ENCODE data around the gene NANP.

The NANP gene

GRCh38 chr20:25573288-25574251, 50.2 kb downstream of the NANP start:
- H3K9me3 ChIP-seq (ENCODE audit: control insufficient read depth in 5 of 5, low read length in 5 of 5), result no peaks in the 10 kb centered on the region
- H3K27ac ChIP-seq (ENCODE audit: low read depth, low read length), result no peak overlapping the region
- no peaks in the 10 kb centered on the region for H3K36me3 ChIP-seq (ENCODE audit: control insufficient read depth in 5 of 5, insufficient read depth in 5 of 5, low read length in 5 of 5)
- H3K4me3 ChIP-seq (ENCODE audit: low read depth in 1 of 5, low read length in 5 of 5), result no peak overlapping the region
- no peak overlapping the region for H3K9ac ChIP-seq (ENCODE audit: low read length in 5 of 5)
- H3K4me1 ChIP-seq (ENCODE audit: control insufficient read depth in 5 of 5, insufficient read depth in 5 of 5, low read length in 5 of 5), result peaks cover 0 to 10% (median 6%) of the 10 kb centered on the region in 5 donors
- no peaks in the 10 kb centered on the region for H3K27me3 ChIP-seq (ENCODE audit: control insufficient read depth in 5 of 5, insufficient read depth in 4 of 5, low read length in 5 of 5)

DNA sequence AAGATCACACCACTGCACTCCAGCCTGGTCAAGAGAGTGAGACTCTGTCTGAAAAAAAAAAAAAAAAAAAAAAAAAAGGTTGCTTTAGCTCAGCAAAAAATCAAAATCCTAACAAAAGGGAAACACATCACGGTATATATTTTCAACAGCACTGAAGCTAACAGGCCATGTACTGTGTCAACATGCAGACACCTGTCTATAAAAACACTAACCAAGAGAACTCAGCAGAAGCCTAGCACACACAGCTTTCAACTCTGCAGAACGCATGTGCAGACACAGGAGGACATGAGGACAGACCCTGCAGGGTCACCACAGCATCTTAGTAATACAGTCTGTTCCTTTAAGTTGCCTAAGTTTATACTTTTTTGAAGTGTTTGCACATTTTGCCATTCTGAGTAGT, 52.0 kb downstream of the NANP start:
- H3K27me3 ChIP-seq (ENCODE audit: control insufficient read depth in 5 of 5, insufficient read depth in 4 of 5, low read length in 5 of 5), result no peaks in the 10 kb centered on the region
- H3K27ac ChIP-seq (ENCODE audit: low read depth, low read length), result no peak overlapping the region
- H3K4me1 ChIP-seq (ENCODE audit: control insufficient read depth in 5 of 5, insufficient read depth in 5 of 5, low read length in 5 of 5), result peaks cover 0 to 10% (median 6%) of the 10 kb centered on the region in 5 donors

DNA sequence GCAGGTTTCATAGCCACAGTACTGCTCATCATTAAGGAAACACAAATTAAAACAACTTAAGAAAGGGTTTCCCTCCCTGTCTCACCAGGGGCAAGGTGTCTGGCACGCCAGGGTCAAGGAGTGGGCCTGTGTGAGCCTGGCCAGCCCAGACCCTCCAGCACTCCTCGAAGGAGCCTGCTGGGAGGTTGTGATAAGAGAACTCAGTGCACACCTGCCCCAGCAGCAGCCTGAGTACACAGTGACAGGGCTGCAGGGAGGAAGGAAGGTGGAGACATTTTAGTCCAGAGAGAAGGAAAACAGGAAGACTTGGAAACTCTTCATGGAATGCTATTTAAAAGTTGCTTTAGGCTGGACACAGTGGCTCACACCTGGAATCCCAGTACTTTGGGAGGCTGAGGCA, 52.6 kb downstream of the NANP start:
- H3K27ac ChIP-seq (ENCODE audit: low read depth, low read length), result no peak overlapping the region
- no peak overlapping the region for H3K4me3 ChIP-seq (ENCODE audit: low read depth in 1 of 5, low read length in 5 of 5)
- no peak overlapping the region for H3K9ac ChIP-seq (ENCODE audit: low read length in 5 of 5)
- no peaks in the 10 kb centered on the region for H3K36me3 ChIP-seq (ENCODE audit: control insufficient read depth in 5 of 5, insufficient read depth in 5 of 5, low read length in 5 of 5)
- H3K4me1 ChIP-seq (ENCODE audit: control insufficient read depth in 5 of 5, insufficient read depth in 5 of 5, low read length in 5 of 5), result peaks cover 0 to 10% (median 6%) of the 10 kb centered on the region in 5 donors
- H3K9me3 ChIP-seq (ENCODE audit: control insufficient read depth in 5 of 5, low read length in 5 of 5), result no peaks in the 10 kb centered on the region
- H3K27me3 ChIP-seq (ENCODE audit: control insufficient read depth in 5 of 5, insufficient read depth in 4 of 5, low read length in 5 of 5), result no peaks in the 10 kb centered on the region

More for the DNA sequence above, 52.0 kb downstream of the NANP start:
- no peak overlapping the region for H3K4me3 ChIP-seq (ENCODE audit: low read depth in 1 of 5, low read length in 5 of 5)
- H3K9ac ChIP-seq (ENCODE audit: low read length in 5 of 5), result no peak overlapping the region
- H3K9me3 ChIP-seq (ENCODE audit: control insufficient read depth in 5 of 5, low read length in 5 of 5), result no peaks in the 10 kb centered on the region
- no peaks in the 10 kb centered on the region for H3K36me3 ChIP-seq (ENCODE audit: control insufficient read depth in 5 of 5, insufficient read depth in 5 of 5, low read length in 5 of 5)

DNA sequence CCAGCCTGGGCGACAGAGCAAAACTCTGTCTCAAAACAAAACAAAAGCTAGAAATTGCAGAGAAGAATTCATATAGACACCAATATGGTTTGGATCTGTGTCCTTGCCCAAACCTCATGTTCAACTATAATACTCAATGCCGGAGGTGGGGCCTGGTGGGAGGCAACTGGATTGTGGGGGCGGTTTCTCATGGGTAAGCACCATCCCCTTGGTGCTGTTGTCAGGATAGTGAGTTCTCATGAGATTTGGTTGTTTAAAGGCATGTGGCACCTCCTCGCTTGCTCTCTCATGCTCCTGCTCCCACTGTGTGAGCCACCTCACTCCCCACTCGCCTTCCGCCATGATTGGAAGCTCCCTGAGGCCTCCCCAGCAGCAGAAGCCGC, 53.7 kb downstream of the NANP start:
- no peak overlapping the region for H3K9ac ChIP-seq (ENCODE audit: low read length in 5 of 5)
- H3K4me3 ChIP-seq (ENCODE audit: low read depth in 1 of 5, low read length in 5 of 5), result no peak overlapping the region
- H3K4me1 ChIP-seq (ENCODE audit: control insufficient read depth in 5 of 5, insufficient read depth in 5 of 5, low read length in 5 of 5), result peaks cover 0 to 10% (median 6%) of the 10 kb centered on the region in 5 donors
- H3K27me3 ChIP-seq (ENCODE audit: control insufficient read depth in 5 of 5, insufficient read depth in 4 of 5, low read length in 5 of 5), result no peaks in the 10 kb centered on the region
- no peaks in the 10 kb centered on the region for H3K9me3 ChIP-seq (ENCODE audit: control insufficient read depth in 5 of 5, low read length in 5 of 5)
- H3K27ac ChIP-seq (ENCODE audit: low read depth, low read length), result no peak overlapping the region
- H3K36me3 ChIP-seq (ENCODE audit: control insufficient read depth in 5 of 5, insufficient read depth in 5 of 5, low read length in 5 of 5), result no peaks in the 10 kb centered on the region

DNA sequence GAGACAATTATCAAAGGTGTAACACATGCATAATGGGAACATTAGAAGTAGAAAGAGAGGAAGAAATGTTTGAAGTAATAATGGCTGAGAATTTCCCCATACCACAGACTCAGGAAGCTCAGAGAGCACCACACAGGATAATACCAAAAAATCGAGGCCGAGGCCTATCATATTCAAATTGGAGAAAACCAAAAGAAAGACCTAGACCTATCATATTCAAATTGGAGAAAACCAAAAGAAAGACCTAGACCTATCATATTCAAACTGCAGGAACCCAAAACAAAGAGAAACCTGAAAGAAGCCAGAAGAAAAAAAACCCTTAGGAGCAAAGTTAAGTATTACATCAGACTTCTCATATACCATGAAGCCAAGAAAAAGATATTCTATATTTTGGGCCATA, 56.5 kb downstream of the NANP start:
- H3K4me1 ChIP-seq (ENCODE audit: control insufficient read depth in 5 of 5, insufficient read depth in 5 of 5, low read length in 5 of 5), result no peaks in the 10 kb centered on the region
- H3K9me3 ChIP-seq (ENCODE audit: control insufficient read depth in 5 of 5, low read length in 5 of 5), result peaks cover 0 to 3% (median 0%) of the 10 kb centered on the region in 5 donors
- no peak overlapping the region for H3K4me3 ChIP-seq (ENCODE audit: low read depth in 1 of 5, low read length in 5 of 5)
- H3K27ac ChIP-seq (ENCODE audit: low read depth, low read length), result no peak overlapping the region
- H3K9ac ChIP-seq (ENCODE audit: low read length in 5 of 5), result no peak overlapping the region
- H3K27me3 ChIP-seq (ENCODE audit: control insufficient read depth in 5 of 5, insufficient read depth in 4 of 5, low read length in 5 of 5), result no peaks in the 10 kb centered on the region
- no peaks in the 10 kb centered on the region for H3K36me3 ChIP-seq (ENCODE audit: control insufficient read depth in 5 of 5, insufficient read depth in 5 of 5, low read length in 5 of 5)

GRCh38 chr20:25566821-25567220, 57.0 kb downstream of the NANP start:
- Histone ChIP-seq H3K27me3 (ENCODE audit: control insufficient read depth in 5 of 5, insufficient read depth in 4 of 5, low read length in 5 of 5) (no peaks in the 10 kb centered on the region), H3K27ac (ENCODE audit: low read depth, low read length) (no peak overlapping the region), H3K4me3 (ENCODE audit: low read depth in 1 of 5, low read length in 5 of 5) (no peak overlapping the region), H3K9me3 (ENCODE audit: control insufficient read depth in 5 of 5, low read length in 5 of 5) (peaks cover 0 to 3% (median 0%) of the 10 kb centered on the region in 5 donors), H3K4me1 (ENCODE audit: control insufficient read depth in 5 of 5, insufficient read depth in 5 of 5, low read length in 5 of 5) (no peaks in the 10 kb centered on the region), H3K9ac (ENCODE audit: low read length in 5 of 5) (no peak overlapping the region), H3K36me3 (ENCODE audit: control insufficient read depth in 5 of 5, insufficient read depth in 5 of 5, low read length in 5 of 5) (no peaks in the 10 kb centered on the region)

DNA sequence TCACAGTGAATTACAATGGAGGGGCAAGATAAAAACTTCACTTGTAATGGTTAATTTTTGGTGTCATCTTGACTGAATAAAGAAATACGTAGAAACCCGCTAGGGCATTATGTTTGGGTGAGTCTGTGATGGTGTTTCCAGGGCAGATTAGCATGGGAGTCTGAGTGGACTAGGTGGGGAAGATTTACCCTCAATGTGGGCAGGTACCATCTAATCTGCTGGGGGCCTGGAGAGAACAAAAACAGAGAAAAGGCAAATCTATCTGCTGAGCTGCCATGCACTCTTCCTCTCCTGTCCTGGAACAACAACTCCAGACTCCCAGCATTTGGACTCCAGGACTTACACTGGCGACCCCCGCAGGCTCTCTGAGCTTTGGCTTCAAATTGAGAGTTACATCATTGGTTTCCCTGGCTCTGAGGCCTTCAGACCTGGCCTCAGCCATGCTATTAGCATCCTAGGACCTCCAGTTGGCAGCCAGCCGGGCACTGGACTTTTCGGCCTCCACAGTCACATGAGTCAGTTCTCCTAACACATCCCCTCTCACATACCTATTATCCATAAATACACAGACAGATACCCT, 58.1 kb downstream of the NANP start:
- Histone ChIP-seq H3K4me1 (ENCODE audit: control insufficient read depth in 5 of 5, insufficient read depth in 5 of 5, low read length in 5 of 5) (no peaks in the 10 kb centered on the region), H3K9me3 (ENCODE audit: control insufficient read depth in 5 of 5, low read length in 5 of 5) (peaks cover 0 to 3% (median 0%) of the 10 kb centered on the region in 5 donors), H3K36me3 (ENCODE audit: control insufficient read depth in 5 of 5, insufficient read depth in 5 of 5, low read length in 5 of 5) (no peaks in the 10 kb centered on the region), H3K27ac (ENCODE audit: low read depth, low read length) (no peak overlapping the region), H3K27me3 (ENCODE audit: control insufficient read depth in 5 of 5, insufficient read depth in 4 of 5, low read length in 5 of 5) (no peaks in the 10 kb centered on the region), H3K9ac (ENCODE audit: low read length in 5 of 5) (no peak overlapping the region), H3K4me3 (ENCODE audit: low read depth in 1 of 5, low read length in 5 of 5) (no peak overlapping the region)

DNA sequence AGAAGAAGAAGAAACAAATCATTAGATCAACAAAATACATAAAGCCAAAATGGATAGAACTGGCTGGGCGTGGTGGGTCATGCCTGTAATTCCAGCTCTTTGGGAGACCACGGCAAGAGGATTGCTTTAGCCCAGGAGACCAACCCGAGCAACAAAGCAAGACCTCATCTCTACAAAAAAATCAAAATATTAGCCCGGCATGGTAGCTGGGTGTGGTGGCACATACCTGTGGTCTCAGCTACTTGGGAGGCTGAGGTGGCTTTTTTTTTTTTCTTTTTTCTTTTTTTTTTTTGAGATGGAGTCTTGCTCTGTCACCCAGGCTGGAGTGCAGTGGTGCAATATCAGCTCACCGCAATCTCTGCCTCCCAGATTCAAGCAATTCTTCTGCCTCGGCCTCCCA, 59.9 kb downstream of the NANP start:
- Histone ChIP-seq H3K4me1 (ENCODE audit: control insufficient read depth in 5 of 5, insufficient read depth in 5 of 5, low read length in 5 of 5) (no peaks in the 10 kb centered on the region), H3K9ac (ENCODE audit: low read length in 5 of 5) (no peak overlapping the region), H3K36me3 (ENCODE audit: control insufficient read depth in 5 of 5, insufficient read depth in 5 of 5, low read length in 5 of 5) (no peaks in the 10 kb centered on the region), H3K9me3 (ENCODE audit: control insufficient read depth in 5 of 5, low read length in 5 of 5) (peaks cover 0 to 3% (median 0%) of the 10 kb centered on the region in 5 donors), H3K27ac (ENCODE audit: low read depth, low read length) (no peak overlapping the region), H3K27me3 (ENCODE audit: control insufficient read depth in 5 of 5, insufficient read depth in 4 of 5, low read length in 5 of 5) (no peaks in the 10 kb centered on the region), H3K4me3 (ENCODE audit: low read depth in 1 of 5, low read length in 5 of 5) (no peak overlapping the region)

GRCh38 chr20:25563362-25563761, 60.5 kb downstream of the NANP start:
- no peak overlapping the region for H3K27ac ChIP-seq (ENCODE audit: low read depth, low read length)
- H3K4me3 ChIP-seq (ENCODE audit: low read depth in 1 of 5, low read length in 5 of 5), result no peak overlapping the region
- no peaks in the 10 kb centered on the region for H3K27me3 ChIP-seq (ENCODE audit: control insufficient read depth in 5 of 5, insufficient read depth in 4 of 5, low read length in 5 of 5)
- no peaks in the 10 kb centered on the region for H3K4me1 ChIP-seq (ENCODE audit: control insufficient read depth in 5 of 5, insufficient read depth in 5 of 5, low read length in 5 of 5)
- no peak overlapping the region for H3K9ac ChIP-seq (ENCODE audit: low read length in 5 of 5)
- H3K9me3 ChIP-seq (ENCODE audit: control insufficient read depth in 5 of 5, low read length in 5 of 5), result peaks cover 0 to 3% (median 0%) of the 10 kb centered on the region in 5 donors
- H3K36me3 ChIP-seq (ENCODE audit: control insufficient read depth in 5 of 5, insufficient read depth in 5 of 5, low read length in 5 of 5), result no peaks in the 10 kb centered on the region

Measured in subcutaneous abdominal adipose tissue (tissue), 5 donors.